GM19099 (cell line): ENCODE data around the gene PDE8A.

Experiments used
- POLR2A ChIP-seq: IDR thresholded peaks from 3 replicates; pipeline ENCODE4 v1.6.1; 2011; ENCODE audit warnings: low read depth; ENCODE audit not compliant: insufficient read length; ENCODE audit errors: extremely low read depth

PDE8A gene

DNA sequence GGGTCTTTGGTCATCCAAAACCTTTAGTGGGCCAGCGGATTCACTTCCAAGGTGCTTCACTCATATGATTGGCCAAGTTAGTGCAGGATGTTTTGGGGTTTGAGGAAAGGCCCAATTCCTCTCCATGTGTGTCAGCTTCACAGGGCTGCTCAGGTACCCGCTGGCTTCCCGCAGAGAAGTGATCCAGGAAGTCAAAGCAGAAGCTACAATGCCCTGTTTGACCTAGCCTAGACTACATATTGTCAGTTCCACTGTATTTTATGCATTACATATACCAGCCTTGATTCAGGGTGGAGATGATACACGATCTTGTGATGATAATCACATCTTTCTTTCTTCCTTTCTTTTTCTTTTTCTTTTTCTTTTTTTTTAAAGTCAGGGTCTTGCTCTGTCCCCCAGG, 32.1 kb downstream of the PDE8A start:
- no peak for TF ChIP-seq POLR2A

DNA sequence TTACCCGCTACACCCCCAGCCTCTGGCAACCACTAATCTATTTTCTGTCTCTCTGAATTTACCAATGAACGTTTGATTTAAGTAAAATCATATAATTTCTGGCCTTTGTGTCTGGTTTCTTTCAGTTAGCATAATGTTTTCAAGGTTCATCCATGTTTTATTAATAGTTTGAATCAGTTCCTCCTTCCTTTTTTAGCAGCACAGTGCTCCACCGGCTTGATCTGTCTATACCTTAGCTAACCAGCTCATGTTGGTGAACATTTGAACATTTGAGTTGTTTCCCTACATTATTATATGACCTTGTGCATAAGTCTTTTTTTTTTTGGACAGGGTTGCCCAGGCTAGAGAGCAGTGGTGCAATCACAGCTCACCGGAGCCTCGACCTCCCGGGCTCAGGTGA, 33.3 kb downstream of the PDE8A start:
- TF ChIP-seq POLR2A = no peak

DNA sequence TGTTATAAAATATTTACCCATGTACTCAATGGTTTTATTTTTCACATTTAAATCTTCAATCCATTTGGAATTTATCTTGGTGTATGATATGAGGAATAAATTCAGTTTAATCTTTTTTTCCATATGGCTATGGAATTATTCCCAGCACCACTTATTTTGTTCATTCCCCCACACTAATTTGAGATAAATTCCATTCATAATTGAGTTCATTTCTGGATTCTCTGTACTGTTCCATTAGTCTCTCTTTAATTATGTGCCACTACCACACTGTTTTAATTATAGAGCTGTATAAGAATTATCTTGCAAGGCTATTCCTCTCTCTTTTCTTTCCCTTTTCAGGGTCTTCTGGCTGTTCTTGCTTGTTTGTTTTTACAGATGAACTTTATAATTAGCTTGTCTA, 34.6 kb downstream of the PDE8A start:
- no peak for TF ChIP-seq POLR2A

DNA sequence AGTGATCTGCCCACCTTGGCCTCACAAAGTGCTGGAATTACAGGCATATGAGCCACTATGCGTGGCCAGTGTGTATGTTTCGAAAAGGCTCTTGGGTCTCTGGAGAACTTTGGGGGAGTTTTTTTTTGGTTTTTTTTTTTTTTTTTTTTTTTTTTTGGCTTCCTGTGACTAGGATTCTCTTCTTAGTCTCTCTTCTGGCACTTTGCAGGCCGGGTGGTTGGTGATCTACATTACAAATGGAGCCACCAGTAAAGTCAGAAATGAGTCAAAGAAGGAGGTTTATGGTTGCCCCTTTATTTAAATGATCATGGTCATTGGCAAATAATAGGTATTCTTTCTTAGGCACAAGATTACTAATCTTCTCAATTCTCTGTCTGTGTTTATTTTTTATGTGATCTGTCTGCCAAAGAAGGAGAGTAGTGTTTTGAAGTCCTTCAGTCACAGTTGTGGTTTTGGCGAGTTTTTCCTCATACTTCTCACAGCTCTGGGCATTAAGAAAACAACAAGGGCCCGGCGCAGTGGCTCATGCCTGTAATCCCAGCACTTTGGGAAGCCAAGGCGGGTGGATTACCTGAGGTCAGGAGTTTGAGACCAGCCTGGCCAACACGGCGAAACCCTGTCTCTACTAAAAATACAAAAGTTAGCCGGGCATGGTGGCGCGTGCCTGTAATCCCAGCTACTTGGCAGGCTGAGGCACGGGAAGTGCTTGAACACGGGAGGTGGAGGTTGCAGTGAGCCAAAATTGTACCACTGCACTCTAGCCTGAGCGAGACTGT, 38.3 kb downstream of the PDE8A start:
- TF ChIP-seq POLR2A = no peak

DNA sequence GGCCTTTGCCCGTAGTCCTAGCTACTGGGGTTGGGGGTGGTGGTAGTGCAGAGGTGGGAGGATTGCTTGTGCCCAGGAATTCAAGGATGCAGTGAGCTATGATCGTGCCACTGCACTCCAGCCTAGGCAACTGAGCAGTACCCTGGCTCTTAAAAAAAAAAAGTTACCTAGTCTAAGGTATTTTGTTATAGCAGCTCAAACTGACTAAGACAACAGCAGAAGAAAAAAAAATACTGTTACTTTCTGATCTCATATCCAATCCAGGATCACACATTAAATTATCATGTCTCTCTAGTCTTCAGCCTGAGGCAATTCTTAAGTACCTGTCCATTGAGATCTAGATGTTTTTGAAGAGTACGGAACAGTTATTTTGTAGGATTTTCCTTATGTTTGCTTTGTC, 39.8 kb downstream of the PDE8A start:
- no peak for TF ChIP-seq POLR2A

DNA sequence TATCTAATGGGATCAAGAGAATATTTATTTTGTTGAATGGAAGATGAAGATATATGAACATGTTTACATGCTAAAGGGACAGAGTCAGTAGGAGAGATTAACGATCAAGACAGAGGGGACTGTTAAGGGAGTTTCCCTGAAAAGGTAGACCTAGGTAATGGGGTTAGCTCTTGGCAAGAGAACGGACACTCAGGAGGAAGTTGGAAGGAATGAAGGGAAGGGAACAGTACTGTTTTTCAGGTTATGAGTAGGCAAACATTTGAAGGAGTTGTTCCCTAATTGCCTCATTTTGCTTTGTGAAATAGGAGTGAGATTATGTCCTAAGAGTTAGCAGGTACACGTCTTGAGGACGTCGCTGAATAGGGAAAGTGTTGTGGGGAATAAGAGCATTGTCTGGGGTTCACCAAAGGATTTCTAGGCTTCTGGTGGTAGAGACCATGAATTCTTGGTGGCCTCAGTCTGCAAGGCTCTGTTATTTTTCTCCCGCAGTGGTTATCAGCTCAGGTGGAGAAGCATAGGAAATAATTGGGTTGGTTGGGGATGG, 41.3 kb downstream of the PDE8A start:
- TF ChIP-seq POLR2A = no peak

DNA sequence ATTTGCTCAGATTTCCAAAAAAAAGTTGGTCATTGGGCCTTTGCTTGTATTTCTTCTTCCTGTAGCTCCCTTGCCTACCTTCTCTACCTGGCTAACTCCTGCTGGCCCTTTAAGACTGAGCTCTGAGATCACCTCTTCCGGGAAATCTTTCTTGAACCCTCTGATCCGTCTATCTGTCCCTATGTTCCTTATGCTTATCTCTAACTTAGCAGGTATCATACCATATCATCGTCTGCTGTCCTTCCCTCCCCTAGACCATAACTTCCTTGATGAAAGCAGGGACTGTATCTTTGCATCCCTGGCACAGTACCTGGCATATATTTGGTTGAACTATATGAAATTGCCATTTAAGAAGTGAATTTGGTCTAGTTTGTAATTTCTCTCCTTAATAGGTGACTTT, 42.3 kb downstream of the PDE8A start:
- no peak for TF ChIP-seq POLR2A

DNA sequence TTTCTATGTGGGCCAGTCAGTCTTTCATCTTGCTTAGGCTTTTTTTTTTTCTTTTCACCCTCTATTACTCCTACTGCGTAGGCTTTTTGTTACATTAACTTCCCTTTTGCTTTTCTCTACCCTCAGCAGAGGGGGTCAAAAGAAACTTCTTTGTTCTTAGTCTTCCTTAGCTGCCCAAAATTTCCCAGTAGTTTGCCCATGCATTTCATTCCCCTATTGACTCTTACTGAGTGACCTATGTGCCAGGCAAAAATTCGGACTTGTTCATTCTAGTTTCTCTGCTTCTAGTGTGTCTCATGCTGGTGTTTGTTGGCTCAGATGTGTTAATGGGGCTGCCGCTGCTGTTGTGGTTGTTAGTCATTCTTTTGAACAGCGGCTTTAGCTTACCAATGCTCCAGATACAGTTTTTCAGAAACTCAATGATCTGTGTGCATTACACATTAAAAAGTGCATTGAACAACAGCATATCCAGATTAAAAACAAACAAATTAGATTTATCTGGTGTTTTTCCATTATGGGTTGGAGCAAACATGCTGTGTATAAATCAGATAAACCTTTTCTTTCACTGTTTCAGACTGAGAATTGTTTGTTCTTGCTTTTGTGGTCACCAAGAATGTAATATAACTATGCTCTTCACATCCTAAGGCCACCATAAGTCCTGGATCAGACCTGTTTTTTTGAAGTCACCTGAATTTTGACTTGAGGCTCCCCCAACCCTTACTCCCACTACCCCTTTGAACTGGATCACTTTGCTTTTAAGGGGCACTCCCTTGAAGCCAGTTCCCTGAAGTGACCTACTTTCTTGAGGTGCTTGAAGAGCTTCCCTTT, 43.1 kb downstream of the PDE8A start:
- no peak for TF ChIP-seq POLR2A

DNA sequence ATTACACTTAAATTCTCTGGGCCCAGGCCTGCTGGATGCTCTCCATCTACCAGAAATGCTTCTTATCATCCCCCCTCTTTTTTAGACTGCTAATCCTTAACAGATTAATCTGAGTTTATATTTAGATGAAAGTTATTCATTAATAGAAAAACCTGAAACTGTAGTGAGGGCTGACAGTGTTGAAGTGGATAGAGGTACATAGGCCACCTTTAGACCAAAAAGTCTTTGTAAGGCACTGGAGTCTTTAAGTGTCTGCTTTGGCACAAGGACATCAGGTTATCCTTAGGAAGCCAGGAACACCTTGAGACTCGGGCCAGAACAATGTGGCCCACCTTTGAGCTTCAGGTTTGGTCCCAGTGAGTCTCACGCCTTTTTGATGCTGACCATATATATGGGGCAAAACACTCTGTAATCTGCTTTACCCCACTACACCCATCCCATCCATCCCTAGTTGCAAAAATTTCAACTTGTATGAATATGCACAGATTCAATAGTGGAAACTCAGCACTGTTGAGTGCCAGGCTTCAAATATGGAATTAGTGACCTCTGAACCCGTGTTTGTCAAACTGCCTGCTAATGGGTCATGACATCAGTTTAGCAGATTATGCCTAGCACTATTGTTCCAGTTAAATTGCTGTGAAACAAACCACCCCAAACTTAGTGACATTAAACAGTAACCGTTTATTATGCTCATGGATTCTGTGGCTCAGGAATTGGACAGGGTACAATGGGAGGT, 44.0 kb downstream of the PDE8A start:
- no peak for TF ChIP-seq POLR2A

DNA sequence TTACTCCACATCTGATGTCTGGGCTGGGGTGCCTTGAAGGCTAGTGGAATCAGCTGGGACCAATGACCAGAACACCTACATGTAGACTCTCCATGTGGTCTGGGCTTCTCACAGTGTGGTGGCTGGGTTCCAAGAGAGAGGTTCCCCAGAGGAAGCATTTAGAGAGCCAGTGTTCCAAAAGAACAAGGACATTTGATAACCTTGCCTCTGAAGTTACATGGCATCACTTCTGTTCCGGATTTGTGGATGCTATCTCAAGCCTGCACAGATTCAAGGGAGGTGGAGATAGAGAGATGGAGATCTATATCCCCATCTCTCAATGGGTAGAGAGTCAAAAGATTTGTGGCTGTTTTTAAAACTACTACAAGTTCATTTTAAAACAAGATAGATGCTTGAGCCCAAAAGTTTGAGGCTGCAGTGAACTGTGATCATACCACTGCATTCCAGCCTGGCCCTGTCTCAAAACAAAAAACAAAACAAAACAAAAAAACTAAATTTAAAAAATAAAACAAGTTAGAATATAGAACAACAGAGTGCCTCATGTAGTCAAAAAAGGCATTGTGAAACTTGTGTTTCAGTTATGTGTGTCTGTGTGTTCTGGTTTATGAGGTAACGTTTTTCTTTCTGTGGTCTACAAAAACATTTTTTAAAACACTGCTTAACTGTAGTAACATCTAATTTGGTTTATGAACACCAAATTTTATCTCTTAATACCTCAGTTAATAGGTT, 44.8 kb downstream of the PDE8A start:
- TF ChIP-seq POLR2A = no peak

DNA sequence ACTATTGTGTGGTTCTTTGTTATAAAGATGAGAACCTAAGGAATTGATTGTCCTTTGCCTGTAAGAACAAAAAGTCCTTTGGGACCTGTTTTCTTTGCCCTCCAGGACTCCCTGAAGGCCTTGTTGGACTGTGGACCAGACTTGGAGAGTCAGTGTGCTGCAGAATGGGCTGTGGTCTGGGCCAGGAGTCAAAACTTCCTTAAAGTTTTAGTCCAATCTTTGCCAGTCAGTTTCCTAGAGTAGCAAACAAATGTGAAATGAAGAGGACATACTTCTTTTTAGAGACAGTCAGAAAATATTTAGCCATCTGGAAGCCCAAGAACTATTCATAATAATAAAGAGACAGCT, 45.4 kb downstream of the PDE8A start:
- TF ChIP-seq POLR2A = no peak

DNA sequence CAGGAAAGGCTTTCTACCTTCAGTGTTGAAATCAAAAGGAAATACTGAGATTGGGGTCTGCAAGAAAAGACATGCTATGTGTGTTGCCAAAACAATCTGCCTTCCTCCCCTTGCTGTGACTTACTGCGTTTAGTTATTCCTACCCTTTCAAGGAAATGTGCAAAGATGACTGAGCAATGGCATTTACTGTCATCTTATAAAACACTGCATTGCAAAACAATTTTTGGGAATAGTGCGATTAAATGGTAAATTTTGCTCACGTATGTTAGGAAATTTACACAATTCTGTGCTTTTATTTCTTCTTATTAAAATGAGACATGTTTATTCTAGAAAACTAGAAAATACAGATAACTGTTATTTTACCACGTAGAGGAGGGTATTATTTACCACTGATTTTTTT, 45.8 kb downstream of the PDE8A start:
- no peak for TF ChIP-seq POLR2A

DNA sequence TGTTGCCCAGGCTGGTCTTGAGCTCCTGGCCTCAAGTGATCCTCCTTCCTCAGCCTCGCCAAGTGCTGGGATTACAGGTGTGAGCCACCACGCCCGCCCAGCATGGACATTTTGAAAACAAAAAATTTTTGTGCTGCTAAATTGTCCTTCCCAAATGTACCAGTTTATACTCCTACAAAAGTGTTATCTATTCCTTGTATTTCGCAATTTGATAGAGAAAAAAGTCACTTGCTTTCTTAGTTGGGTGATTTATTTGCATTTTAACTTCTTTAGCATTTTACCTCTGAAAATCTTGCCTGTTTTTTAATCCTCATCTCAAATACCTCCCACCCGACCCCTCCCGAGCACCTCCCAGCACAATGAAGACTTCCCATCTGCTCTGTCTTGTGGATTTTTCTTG, 46.8 kb downstream of the PDE8A start:
- no peak for TF ChIP-seq POLR2A

DNA sequence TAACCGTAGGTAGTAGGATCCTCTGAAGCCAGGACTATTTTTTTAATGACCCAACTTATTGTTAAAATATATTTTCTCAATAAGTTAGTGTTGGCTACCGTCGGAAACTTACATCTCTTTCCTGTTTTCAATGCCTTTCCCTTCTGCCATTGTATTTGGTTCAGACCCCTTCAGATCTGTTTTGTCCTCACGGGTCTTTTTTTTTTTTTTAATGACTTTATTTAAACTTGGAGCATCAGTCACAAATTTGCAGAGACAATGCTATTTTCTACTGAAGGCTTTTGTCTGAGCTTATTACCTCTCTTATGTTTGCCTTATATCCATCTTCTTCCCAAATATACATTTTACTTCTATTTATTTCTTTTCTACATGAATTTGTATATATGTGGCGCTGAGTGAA, 47.6 kb downstream of the PDE8A start:
- no peak for TF ChIP-seq POLR2A
